Measurements from ENCODE around the gene SHANK1.

DNA sequence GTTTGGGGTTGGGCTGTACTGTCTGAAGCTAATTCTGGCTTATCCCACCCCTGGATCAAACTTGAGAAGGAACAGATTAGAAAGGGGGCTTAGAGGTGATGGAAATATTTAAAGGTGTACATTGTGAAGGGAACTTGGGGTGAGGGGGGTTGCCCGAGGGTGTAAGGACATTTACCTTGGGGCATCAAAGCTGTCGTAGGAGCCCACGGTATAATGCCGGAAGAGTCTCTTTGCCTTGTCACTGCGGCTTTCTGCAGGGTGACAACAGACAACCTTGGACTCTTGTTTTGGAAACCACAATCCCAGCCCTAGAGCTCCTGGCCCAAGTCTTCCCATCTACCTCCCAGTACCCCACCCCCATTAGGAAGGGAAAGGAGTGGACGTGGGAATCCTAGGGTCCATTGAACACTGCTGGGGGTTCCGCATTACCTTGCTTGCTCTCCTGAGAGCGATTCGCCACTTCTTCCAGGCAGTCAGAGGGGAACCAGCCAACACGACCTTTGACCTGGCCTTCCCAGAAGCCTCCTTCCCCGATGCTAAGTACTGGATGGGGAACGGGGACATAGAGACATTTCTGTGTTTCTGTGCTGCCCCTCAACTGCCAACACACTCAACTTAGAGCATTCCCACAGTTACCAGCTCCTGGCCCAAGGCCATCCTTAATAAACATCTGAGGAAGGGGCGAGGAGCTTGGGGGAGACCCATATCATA lies 22.0 kb downstream of the SHANK1 start:
- TF ChIP-seq YY1 (IDR thresholded peaks at IDR 0.05; ENCODE audit: insufficient read depth, insufficient read length) (no peak), SUZ12 (IDR thresholded peaks at IDR 0.05; ENCODE audit: extremely low read depth, insufficient read depth, insufficient read length) (no peak)

Data from NT2/D1 (cell line).